HEK293T (cell line): ENCODE results near the gene EIF5A2.
A peak's percentile ranks its signal among the peaks of the same experiment; 100 is the strongest.

Experiments
- BHLHE40 ChIP-seq: fragments of 450-650 bp; IDR thresholded peaks from 2 replicates; pipeline ENCODE4 v1.6.1; 2016; ENCODE audit warnings: mild to moderate bottlenecking, moderate library complexity, borderline replicate concordance
- CTBP1 ChIP-seq: fragments of 450-650 bp; IDR thresholded peaks from 2 replicates; pipeline ENCODE4 v1.6.1; 2016; ENCODE audit warnings: borderline replicate concordance
- ELF4 ChIP-seq: fragments of 450-650 bp; IDR thresholded peaks from 2 replicates; pipeline ENCODE4 v1.6.1; 2017; ENCODE audit warnings: antibody characterized with exemption
- FOXA1 ChIP-seq: fragments of 450-650 bp; IDR thresholded peaks from 2 replicates; pipeline ENCODE4 v1.6.1; 2016; ENCODE audit warnings: mild to moderate bottlenecking
- FOXK2 ChIP-seq: fragments of 450-650 bp; IDR thresholded peaks from 2 replicates; pipeline ENCODE4 v1.6.1; 2016; ENCODE audit warnings: mild to moderate bottlenecking
- FOXM1 ChIP-seq: fragments of 450-650 bp; IDR thresholded peaks from 2 replicates; pipeline ENCODE4 v1.6.1; 2017; ENCODE audit warnings: mild to moderate bottlenecking, borderline replicate concordance
- HDGF ChIP-seq: fragments of 450-650 bp; IDR thresholded peaks from 2 replicates; pipeline ENCODE4 v1.6.1; 2017; ENCODE audit warnings: antibody characterized with exemption, borderline replicate concordance
- L3MBTL2 ChIP-seq: fragments of 450-650 bp; conservative IDR thresholded peaks from 2 replicates; pipeline ENCODE4 v1.6.1; 2016; ENCODE audit warnings: mild to moderate bottlenecking
- NFRKB ChIP-seq: fragments of 450-650 bp; IDR thresholded peaks from 2 replicates; pipeline ENCODE4 v1.6.1; 2016; ENCODE audit warnings: mild to moderate bottlenecking, moderate library complexity
- PKNOX1 ChIP-seq: fragments of 450-650 bp; IDR thresholded peaks from 2 replicates; pipeline ENCODE4 v1.6.1; 2016
- SP1 ChIP-seq: fragments of 450-650 bp; IDR thresholded peaks from 2 replicates; pipeline ENCODE4 v1.6.1; 2017
- SUZ12 ChIP-seq: fragments of 450-650 bp; IDR thresholded peaks from 2 replicates; pipeline ENCODE4 v1.6.1; 2016; ENCODE audit warnings: mild to moderate bottlenecking
- TARDBP ChIP-seq: fragments of 450-650 bp; IDR thresholded peaks from 2 replicates; pipeline ENCODE4 v1.6.1; 2016
- ZNF384 ChIP-seq: fragments of 450-650 bp; IDR thresholded peaks from 2 replicates; pipeline ENCODE4 v1.6.1; 2016

- TF ChIP-seq HDGF (no peak), ELF4 (peak; percentile 85), TARDBP (no peak), PKNOX1 (peak; percentile 34; the same call in 1 of the 2 replicates), FOXA1 (no peak), SUZ12 (no peak), CTBP1 (0 out of 2 replicates have a peak, but pooled peaks have one; percentile 21), NFRKB (peak; percentile 85), ZNF384 (no peak), BHLHE40 (no peak), L3MBTL2 (peak; percentile 78), SP1 (no peak), FOXM1 (no peak), FOXK2 (no peak)
Observed at GRCh38 chr3:170869645-170870593, 38.5 kb downstream of the EIF5A2 start, which contains the start of gene RPL22L1.
